Epithelial cell of esophagus (primary cell): Measurements from ENCODE around the gene MTERF4.

Source experiments
- DNase-seq: peaks from one replicate; pipeline ENCODE4 v3.0.0; 2010; ENCODE audit warnings: low read depth
- H3K4me3 ChIP-seq: 2 replicates; pipeline ENCODE4 v1.5.1; 2011; ENCODE audit warnings: mild to moderate bottlenecking, low read length, control low read depth
- CTCF ChIP-seq: IDR thresholded peaks from 2 replicates; pipeline ENCODE4 v1.5.1; 2011; ENCODE audit warnings: low read depth, mild to moderate bottlenecking, low read length, control low read depth, inconsistent platforms; ENCODE audit not compliant: insufficient read depth; ENCODE audit errors: missing control alignments

The MTERF4 gene

GRCh38 chr2:241088791-241089732 is 13.0 kb downstream of the MTERF4 start:
- no peak for DNase-seq
- no peak for TF ChIP-seq CTCF

GRCh38 chr2:241088376-241088775 is 13.7 kb downstream of the MTERF4 start:
- no peak overlapping the region for H3K4me3 ChIP-seq
- DNase-seq, result no peak
- no peak for TF ChIP-seq CTCF

More at GRCh38 chr2:241088791-241089732, 13.0 kb downstream of the MTERF4 start:
- H3K4me3 ChIP-seq, result no peak overlapping the region

GRCh38 chr2:241087420-241088268 is 14.4 kb downstream of the MTERF4 start:
- no peak overlapping the region for H3K4me3 ChIP-seq
- no peak for DNase-seq
- TF ChIP-seq CTCF, result no peak

- no peak for DNase-seq
- TF ChIP-seq CTCF, result no peak
- H3K4me3 ChIP-seq, result no peak overlapping the region
Observed at GRCh38 chr2:241084856-241085444, 17.1 kb downstream of the MTERF4 start.

- no peak overlapping the region for H3K4me3 ChIP-seq
- no peak for TF ChIP-seq CTCF
- no peak for DNase-seq
Observed at GRCh38 chr2:241083091-241083415, 19.0 kb downstream of the MTERF4 start.

- TF ChIP-seq CTCF, result no peak
- no peak for DNase-seq
- H3K4me3 ChIP-seq, result no peak overlapping the region
Observed at GRCh38 chr2:241082341-241083090, 19.6 kb downstream of the MTERF4 start.
